ENCODE results near the gene CLIP1. TPM values are rescaled to one million over a fixed set of nuclear protein-coding genes. Genes with fewer than 3 reads are reported as not detected.

Gene CLIP1
- total RNA-seq, 1 donor from 2014 or later, result 50.8 TPM

- Histone ChIP-seq H3K9ac (no peak overlapping the region), H3F3A (ENCODE audit: low read depth) (no peaks in the 10 kb centered on the region), H3K9me3 (ENCODE audit: low read depth) (no peaks in the 10 kb centered on the region), H3K27me3 (no peaks in the 10 kb centered on the region), H4K20me1 (ENCODE audit: low read depth) (no peaks in the 10 kb centered on the region), H2AFZ (replicated peaks) (no peak overlapping the region), H3K4me2 (no peak overlapping the region), H3K4me1 (no peaks in the 10 kb centered on the region), H3K36me3 (no peaks in the 10 kb centered on the region), H3K4me3 (no peak overlapping the region), H3K27ac (no peak overlapping the region), H3K79me2 (ENCODE audit: low read depth) (no peaks in the 10 kb centered on the region)
- H3K27ac Mint-ChIP-seq, result no peak overlapping the region
- no peak for DNase-seq (ENCODE audit: low spot score)
- H3K4me3 Mint-ChIP-seq, result no peak overlapping the region
- H3K36me3 Mint-ChIP-seq, result peaks cover 9% of the 10 kb centered on the region
- peaks cover 3% of the 10 kb centered on the region for H3K27me3 Mint-ChIP-seq (ENCODE audit: insufficient read depth, low read depth)
- H3K4me1 Mint-ChIP-seq, result no peaks in the 10 kb centered on the region
- H3K9me3 Mint-ChIP-seq, result no peaks in the 10 kb centered on the region
- TF ChIP-seq EZH2phosphoT487 (IDR thresholded peaks at IDR 0.05) (no peak), EZH2 (IDR thresholded peaks at IDR 0.05) (no peak), CTCF (IDR thresholded peaks at IDR 0.05) (no peak)
Observed at GRCh38 chr12:122303068-122303467, 119.4 kb downstream of the CLIP1 start.

- H3K27ac Mint-ChIP-seq, result no peak overlapping the region
- H3K4me1 Mint-ChIP-seq, result no peaks in the 10 kb centered on the region
- no peaks in the 10 kb centered on the region for H3K79me2 ChIP-seq (ENCODE audit: low read depth)
- TF ChIP-seq EZH2phosphoT487 (IDR thresholded peaks at IDR 0.05), result no peak
- no peak for TF ChIP-seq EZH2 (IDR thresholded peaks at IDR 0.05)
- TF ChIP-seq CTCF (IDR thresholded peaks at IDR 0.05), result no peak
- H3K27ac ChIP-seq, result no peak overlapping the region
- no peaks in the 10 kb centered on the region for H3F3A ChIP-seq (ENCODE audit: low read depth)
- H4K20me1 ChIP-seq (ENCODE audit: low read depth), result no peaks in the 10 kb centered on the region
- peaks cover 2% of the 10 kb centered on the region for H3K27me3 Mint-ChIP-seq (ENCODE audit: insufficient read depth, low read depth)
- no peak for DNase-seq (ENCODE audit: low spot score)
- H3K36me3 ChIP-seq, result no peaks in the 10 kb centered on the region
- no peaks in the 10 kb centered on the region for H3K4me1 ChIP-seq
- H3K27me3 ChIP-seq, result no peaks in the 10 kb centered on the region
- H3K9ac ChIP-seq, result no peak overlapping the region
- no peak overlapping the region for H2AFZ ChIP-seq (replicated peaks)
- H3K4me3 ChIP-seq, result no peak overlapping the region
- H3K4me3 Mint-ChIP-seq, result no peak overlapping the region
- peaks cover 18% of the 10 kb centered on the region for H3K36me3 Mint-ChIP-seq
- H3K9me3 ChIP-seq (ENCODE audit: low read depth), result no peaks in the 10 kb centered on the region
- H3K9me3 Mint-ChIP-seq, result no peaks in the 10 kb centered on the region
- H3K4me2 ChIP-seq, result no peak overlapping the region
Observed at GRCh38 chr12:122298071-122298748, 124.3 kb downstream of the CLIP1 start.

GRCh38 chr12:122297494-122297893 lies 125.0 kb downstream of the CLIP1 start:
- no peak overlapping the region for H3K27ac Mint-ChIP-seq
- no peak for DNase-seq (ENCODE audit: low spot score)
- peaks cover 18% of the 10 kb centered on the region for H3K36me3 Mint-ChIP-seq

More at GRCh38 chr12:122297494-122297893, 125.0 kb downstream of the CLIP1 start:
- no peaks in the 10 kb centered on the region for H3K9me3 ChIP-seq (ENCODE audit: low read depth)
- Mint-ChIP-seq H3K4me1 (no peaks in the 10 kb centered on the region), H3K9me3 (no peaks in the 10 kb centered on the region), H3K27me3 (ENCODE audit: insufficient read depth, low read depth) (peaks cover 2% of the 10 kb centered on the region), H3K4me3 (no peak overlapping the region)
- no peaks in the 10 kb centered on the region for H3K4me1 ChIP-seq
- H3K79me2 ChIP-seq (ENCODE audit: low read depth), result no peaks in the 10 kb centered on the region
- H3K4me2 ChIP-seq, result no peak overlapping the region
- no peaks in the 10 kb centered on the region for H3K36me3 ChIP-seq
- no peak overlapping the region for H3K4me3 ChIP-seq
- H3K27ac ChIP-seq, result no peak overlapping the region
- H3F3A ChIP-seq (ENCODE audit: low read depth), result no peaks in the 10 kb centered on the region
- H4K20me1 ChIP-seq (ENCODE audit: low read depth), result no peaks in the 10 kb centered on the region
- no peak for TF ChIP-seq EZH2 (IDR thresholded peaks at IDR 0.05)
- no peak for TF ChIP-seq EZH2phosphoT487 (IDR thresholded peaks at IDR 0.05)
- no peak for TF ChIP-seq CTCF (IDR thresholded peaks at IDR 0.05)
- no peak overlapping the region for H3K9ac ChIP-seq
- H2AFZ ChIP-seq (replicated peaks), result no peak overlapping the region
- no peaks in the 10 kb centered on the region for H3K27me3 ChIP-seq

All from neural progenitor cell (in vitro differentiated cells).